NCI-H1694 treated with DMSO at 0.1 percent for 48 hours (cell line): ENCODE results near the gene HCAR3.

Source experiments
- DNase-seq: peaks from one replicate; lab custom pipeline; 2025; lab: John Stamatoyannopoulos, UW

Gene HCAR3

GRCh38 chr12:122668268-122668667, 48.3 kb downstream of the HCAR3 start:
- DNase-seq = no peak

- no peak for DNase-seq
These were observed 50.9 kb downstream of the HCAR3 start for GRCh38 chr12:122665759-122666158.

- no peak for DNase-seq
These were observed 51.3 kb downstream of the HCAR3 start for GRCh38 chr12:122665349-122665748.
